ENCODE data around the gene MED16. TPM values are rescaled to one million over a fixed set of nuclear protein-coding genes. Genes with fewer than 3 reads are reported as not detected.

MED16 gene, protein sequence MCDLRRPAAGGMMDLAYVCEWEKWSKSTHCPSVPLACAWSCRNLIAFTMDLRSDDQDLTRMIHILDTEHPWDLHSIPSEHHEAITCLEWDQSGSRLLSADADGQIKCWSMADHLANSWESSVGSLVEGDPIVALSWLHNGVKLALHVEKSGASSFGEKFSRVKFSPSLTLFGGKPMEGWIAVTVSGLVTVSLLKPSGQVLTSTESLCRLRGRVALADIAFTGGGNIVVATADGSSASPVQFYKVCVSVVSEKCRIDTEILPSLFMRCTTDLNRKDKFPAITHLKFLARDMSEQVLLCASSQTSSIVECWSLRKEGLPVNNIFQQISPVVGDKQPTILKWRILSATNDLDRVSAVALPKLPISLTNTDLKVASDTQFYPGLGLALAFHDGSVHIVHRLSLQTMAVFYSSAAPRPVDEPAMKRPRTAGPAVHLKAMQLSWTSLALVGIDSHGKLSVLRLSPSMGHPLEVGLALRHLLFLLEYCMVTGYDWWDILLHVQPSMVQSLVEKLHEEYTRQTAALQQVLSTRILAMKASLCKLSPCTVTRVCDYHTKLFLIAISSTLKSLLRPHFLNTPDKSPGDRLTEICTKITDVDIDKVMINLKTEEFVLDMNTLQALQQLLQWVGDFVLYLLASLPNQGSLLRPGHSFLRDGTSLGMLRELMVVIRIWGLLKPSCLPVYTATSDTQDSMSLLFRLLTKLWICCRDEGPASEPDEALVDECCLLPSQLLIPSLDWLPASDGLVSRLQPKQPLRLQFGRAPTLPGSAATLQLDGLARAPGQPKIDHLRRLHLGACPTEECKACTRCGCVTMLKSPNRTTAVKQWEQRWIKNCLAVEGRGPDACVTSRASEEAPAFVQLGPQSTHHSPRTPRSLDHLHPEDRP
- total RNA-seq = 10 to 100 TPM; 62.2 to 64.0 TPM

DNA sequence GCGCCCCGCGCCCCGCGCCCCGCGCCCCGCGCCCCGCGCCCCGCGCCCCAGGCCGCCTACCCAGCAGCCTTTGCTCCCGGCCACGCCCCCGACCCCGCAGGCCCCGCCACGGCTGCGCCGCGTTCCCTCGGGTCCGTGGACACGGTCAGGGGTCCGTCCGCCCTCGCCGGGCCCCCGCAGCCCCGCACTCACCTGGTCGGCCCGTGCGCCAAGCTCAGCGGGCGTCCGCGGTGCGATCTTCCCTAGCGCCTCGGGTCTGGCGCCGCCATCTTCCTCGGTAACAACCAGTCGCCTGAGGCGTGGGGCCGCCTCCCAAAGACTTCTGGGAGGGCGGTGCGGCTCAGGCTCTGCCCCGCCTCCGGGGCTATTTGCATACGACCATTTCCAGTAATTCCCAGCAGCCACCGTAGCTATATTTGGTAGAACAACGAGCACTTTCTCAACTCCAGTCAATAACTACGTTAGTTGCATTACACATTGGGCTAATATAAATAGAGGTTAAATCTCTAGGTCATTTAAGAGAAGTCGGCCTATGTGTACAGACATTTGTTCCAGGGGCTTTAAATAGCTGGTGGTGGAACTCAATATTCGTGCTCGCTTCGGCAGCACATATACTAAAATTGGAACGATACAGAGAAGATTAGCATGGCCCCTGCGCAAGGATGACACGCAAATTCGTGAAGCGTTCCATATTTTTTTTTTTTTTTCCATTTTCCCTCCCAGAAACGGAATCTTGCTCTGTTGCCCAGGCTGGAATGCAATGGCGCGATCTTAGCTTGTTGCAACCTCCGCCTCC lies at the start of gene MED16, which contains the start of gene RNU6-9:
Gene MED16, minus strand, starts transcription at position 294 of the 796 bp plus-strand sequence. CDS start 2,056 bp downstream, outside the sequence.
Gene RNU6-9, plus strand, starts transcription at position 591 of the 796 bp plus-strand sequence.
- CTCF ChIA-PET = interaction anchor here (0.6 to 2.0 kb wide), 8 partner anchors 16 to 352 kb away, joined by 3 to 17 read pairs (median 4); partner anchors contain the start of gene WDR18
- DNase-seq = peak; percentile 93
- Mint-ChIP-seq H3K4me1 (peaks cover 19% of the 10 kb centered on the region), H3K36me3 (ENCODE audit: low read depth) (peaks cover 20% of the 10 kb centered on the region), H3K4me3 (peak within 1 kb of the TSS; percentile 82), H3K27me3 (no peaks in the 10 kb centered on the region), H3K27ac (peak within 1 kb of the TSS; percentile 93), H3K9me3 (no peaks in the 10 kb centered on the region)
- POLR2A ChIA-PET = interaction anchor here (0.8 to 5.0 kb wide), 14 partner anchors 10 to 381 kb away, joined by 3 to 79 read pairs (median 4); partner anchors contain the start of genes R3HDM4, RNF126 and TMEM259

DNA sequence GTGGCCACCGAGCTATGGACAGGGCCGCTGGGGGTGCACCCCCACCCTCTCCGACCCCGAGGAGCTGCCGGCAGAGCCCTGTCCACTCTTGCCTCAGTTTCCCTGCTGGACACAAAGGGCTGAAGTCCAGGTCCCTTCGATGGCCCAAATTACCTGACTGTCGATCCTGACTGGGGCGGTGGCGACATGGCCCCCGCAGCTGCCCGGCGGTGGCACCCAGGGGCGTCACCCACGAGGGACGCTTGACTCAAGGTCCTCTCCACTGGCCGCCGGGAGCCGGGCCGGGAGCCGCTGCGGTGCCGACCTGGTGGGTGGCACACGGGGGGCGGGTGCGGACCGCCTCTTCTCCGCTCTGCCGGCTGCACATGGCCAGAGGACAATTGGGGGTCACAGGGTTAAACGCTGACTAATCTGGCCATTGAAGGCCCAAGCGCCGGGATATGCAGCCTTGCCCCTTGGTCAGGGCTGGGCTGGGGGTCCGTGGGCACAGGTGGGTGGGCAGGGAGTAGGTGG lies 49.2 kb upstream of the MED16 start:
- DNase-seq = no peak
- H3K9me3 Mint-ChIP-seq = peaks cover 2% of the 10 kb centered on the region
- CTCF ChIA-PET = interaction anchor here (0.7 kb wide), 1 partner anchor 171 kb away, joined by 4 read pairs; no protein-coding TSS in a partner anchor
- POLR2A ChIA-PET = no interaction called here
- H3K27me3 Mint-ChIP-seq = no peaks in the 10 kb centered on the region
- peaks cover 22% of the 10 kb centered on the region for H3K36me3 Mint-ChIP-seq (ENCODE audit: low read depth)
- H3K4me3 Mint-ChIP-seq = no peak overlapping the region
- H3K27ac Mint-ChIP-seq = no peak overlapping the region
- peaks cover 28% of the 10 kb centered on the region for H3K4me1 Mint-ChIP-seq

DNA sequence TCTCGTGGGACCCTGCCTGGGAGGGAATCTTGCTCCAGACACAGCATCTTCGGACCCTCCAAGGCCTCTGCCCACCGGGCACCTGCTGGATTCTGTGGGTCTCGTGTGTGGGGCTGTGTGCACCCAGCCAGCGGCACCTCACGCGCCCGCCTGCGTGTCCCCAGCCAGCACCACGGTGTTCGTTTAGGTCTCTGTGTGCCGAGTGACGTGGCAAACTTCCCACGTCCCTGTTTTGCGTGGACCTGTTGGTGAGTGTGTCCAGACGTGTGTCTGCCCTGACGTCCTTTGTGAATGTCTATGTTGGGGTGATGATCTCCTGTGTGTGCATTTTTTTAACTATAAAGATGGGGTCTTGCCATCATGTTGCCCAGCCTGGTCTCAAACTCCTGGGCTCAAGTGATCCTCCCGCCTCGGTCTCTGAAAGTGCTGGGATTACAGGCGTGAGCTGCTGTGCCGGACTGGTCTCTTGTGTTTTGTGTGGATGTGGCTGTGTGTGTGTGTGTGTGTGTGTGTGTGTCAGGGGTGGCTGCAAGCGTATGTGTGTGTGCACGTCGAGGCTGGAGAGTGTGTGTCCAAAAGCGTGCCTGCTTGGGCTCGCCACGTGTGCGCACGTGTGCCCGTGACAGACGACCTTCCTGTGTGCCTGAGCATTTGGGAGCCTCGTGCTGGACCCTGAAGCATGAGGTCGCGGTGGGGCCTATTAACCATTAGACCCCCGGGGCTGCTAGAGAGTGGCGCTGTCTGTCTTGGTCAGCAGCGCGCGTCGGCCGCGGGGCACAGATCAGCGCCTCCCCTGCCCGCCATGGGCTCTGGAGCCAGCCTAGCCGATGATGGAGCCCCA lies 48.5 kb upstream of the MED16 start:
- POLR2A ChIA-PET = interaction anchor here (0.6 kb wide), 1 partner anchor 31 kb away, joined by 3 read pairs; no protein-coding TSS in a partner anchor
- H3K9me3 Mint-ChIP-seq = peaks cover 2% of the 10 kb centered on the region
- DNase-seq = no peak
- H3K27ac Mint-ChIP-seq = no peak overlapping the region
- CTCF ChIA-PET = no interaction called here
- peak overlapping the region; percentile 69 for H3K4me3 Mint-ChIP-seq
- peaks cover 32% of the 10 kb centered on the region for H3K4me1 Mint-ChIP-seq
- no peaks in the 10 kb centered on the region for H3K27me3 Mint-ChIP-seq
- H3K36me3 Mint-ChIP-seq (ENCODE audit: low read depth) = peaks cover 27% of the 10 kb centered on the region

DNA sequence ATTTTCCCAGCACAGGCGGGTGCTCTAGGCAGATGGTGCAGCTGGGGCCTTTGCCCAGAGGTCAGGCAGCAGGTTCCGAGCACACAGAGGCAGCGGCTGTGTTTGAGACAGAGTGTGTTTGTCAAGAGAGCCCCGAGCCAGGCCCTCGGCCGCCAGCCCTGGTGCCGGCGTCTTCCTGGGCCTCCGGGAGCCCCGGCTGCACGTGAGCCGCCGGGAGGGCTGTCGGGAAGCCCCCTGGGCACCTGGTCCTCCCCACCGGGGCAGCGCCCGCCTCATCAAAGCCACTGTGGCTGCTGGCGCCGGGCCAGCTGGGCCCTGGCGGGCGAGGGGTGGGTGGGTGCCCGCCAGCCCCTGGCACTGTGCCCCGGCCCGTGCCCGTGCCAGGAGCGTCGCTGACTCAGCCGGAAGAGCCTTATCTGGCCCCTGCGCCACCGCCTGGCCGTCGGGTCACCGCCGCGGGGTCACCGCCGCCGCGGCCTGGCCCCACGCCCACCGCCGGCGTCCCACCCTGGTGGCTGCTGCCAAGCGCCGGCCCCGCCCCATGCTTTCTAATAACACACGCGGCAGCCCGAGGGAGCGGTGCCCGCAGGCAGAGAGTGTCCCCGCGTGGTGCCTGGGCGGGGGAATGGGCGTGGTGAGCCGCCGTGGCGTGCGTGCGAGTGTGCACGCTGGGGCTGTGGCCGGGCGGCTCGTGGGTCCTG lies 47.8 kb upstream of the MED16 start:
- Mint-ChIP-seq H3K9me3 (peaks cover 2% of the 10 kb centered on the region), H3K27me3 (no peaks in the 10 kb centered on the region), H3K36me3 (ENCODE audit: low read depth) (peaks cover 27% of the 10 kb centered on the region), H3K4me3 (peak overlapping the region; percentile 69), H3K4me1 (peaks cover 32% of the 10 kb centered on the region), H3K27ac (peak overlapping the region; percentile 60)
- peak; percentile 67 for DNase-seq
- CTCF ChIA-PET = no interaction called here
- POLR2A ChIA-PET = interaction anchor here (0.6 kb wide), 1 partner anchor 32 kb away, joined by 3 read pairs; no protein-coding TSS in a partner anchor

DNA sequence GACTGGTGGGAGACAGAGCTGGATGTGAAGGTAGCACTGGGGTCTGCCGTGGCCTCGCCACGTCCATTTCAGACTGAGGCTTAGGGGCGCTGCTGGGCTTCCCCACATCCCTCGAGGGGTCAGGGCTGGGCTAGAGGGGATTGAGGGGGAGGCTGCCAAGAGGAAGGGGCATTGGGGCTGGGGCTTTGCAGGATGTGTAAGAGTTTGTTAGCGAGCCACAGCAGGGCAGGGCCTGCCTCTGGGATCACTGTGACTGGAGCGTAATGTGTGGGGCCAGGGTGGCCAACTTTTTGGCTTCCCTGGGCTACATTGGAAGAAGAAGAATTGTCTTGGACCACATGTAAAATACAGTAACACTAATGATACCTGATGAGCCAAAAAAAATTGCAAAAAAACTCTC lies 46.9 kb upstream of the MED16 start:
- Mint-ChIP-seq H3K9me3 (peaks cover 2% of the 10 kb centered on the region), H3K27ac (no peak overlapping the region), H3K27me3 (no peaks in the 10 kb centered on the region), H3K4me1 (peaks cover 32% of the 10 kb centered on the region), H3K36me3 (ENCODE audit: low read depth) (peaks cover 27% of the 10 kb centered on the region), H3K4me3 (peak overlapping the region; percentile 51)
- no peak for DNase-seq
- ChIA-PET CTCF (interaction anchor here (2.3 kb wide), 1 partner anchor 44 kb away, joined by 6 read pairs; the partner anchor contains the start of gene WDR18), POLR2A (no interaction called here)

DNA sequence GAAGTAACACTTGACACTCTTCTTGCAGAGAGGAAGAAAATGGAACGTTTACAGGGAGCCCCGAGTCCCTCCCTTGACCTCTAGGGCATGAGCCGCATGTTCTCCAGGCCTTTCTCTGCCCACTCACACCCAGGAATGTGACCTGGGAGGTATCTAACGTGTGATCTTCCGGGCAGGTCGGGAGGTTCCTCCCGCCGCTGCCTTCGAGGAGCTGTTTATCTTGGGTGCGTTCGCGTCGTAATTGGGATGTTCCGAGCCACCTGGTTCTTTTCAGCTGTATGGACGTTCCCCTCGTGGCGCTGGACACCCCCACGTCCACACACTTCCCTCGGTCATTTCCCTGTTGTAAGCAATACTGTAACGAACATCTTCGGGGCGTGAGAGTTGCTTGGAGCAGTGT lies 46.5 kb upstream of the MED16 start:
- no peak overlapping the region for H3K4me3 Mint-ChIP-seq

DNA sequence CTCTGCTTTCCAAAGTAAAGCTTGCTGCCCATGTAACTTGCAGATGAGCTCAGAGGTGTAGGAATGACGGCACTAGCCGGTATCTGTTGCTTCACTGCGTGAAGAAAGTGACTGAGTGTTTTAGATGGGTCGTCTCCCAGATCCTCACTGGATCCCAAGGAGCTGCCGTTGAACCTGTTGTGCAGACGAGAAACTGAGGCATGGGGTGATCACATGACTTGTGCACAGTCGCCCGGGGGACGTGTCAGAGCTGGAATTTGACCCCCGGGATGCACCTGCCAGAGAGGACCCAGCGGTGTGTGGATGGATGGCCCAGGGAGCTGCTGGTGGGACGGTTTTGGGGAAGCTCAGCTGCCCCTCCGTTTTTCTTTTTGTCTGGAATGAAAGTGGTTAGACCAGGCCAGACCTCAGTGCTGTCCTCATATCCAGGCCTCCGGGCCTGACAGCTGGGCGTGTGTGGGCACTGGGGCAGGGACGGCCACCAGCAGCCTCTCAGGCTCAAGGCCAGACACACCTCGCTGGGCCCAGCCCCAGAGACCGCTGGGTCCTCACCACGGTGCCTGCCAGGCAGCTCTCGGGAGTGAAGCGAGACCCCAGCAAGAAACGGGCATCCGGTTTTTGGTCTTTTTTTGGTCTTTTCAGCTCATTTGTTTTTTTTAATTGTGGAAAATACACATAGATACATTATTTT lies 45.4 kb upstream of the MED16 start:
- POLR2A ChIA-PET = no interaction called here

More for the DNA sequence above, 46.5 kb upstream of the MED16 start:
- Mint-ChIP-seq H3K36me3 (ENCODE audit: low read depth) (peaks cover 27% of the 10 kb centered on the region), H3K27ac (no peak overlapping the region), H3K27me3 (no peaks in the 10 kb centered on the region), H3K4me1 (peaks cover 32% of the 10 kb centered on the region), H3K9me3 (peaks cover 2% of the 10 kb centered on the region)
- ChIA-PET CTCF (interaction anchor here (1.6 to 2.3 kb wide), 2 partner anchors 42 to 44 kb away, joined by 3 to 6 read pairs; partner anchors contain the start of gene WDR18), POLR2A (no interaction called here)
- no peak for DNase-seq

DNA sequence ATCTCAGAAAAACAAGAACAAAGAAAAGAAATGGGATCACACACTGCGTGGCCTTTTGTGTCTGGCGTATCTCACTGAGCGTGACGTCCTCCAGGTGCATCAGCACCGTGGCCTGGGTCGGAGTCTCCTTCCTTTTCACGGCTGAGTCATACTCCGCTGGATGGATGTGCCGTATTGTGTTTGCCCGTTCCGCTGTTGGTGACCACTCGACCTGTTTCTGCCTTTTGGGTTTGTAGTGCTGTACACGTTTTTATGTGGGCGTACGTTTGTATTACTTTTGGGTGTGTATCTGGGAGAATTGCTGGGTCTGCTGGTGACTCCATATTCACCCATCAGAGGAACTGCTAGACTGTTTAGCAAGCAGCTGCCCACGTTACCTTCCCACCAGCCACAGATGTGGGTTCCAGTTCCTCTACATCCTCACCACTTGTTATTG lies 44.3 kb upstream of the MED16 start:
- ChIA-PET CTCF (no interaction called here), POLR2A (interaction anchor here (0.6 kb wide), 1 partner anchor 225 kb away, joined by 3 read pairs; no protein-coding TSS in a partner anchor)
- Mint-ChIP-seq H3K36me3 (ENCODE audit: low read depth) (peaks cover 30% of the 10 kb centered on the region), H3K4me1 (peaks cover 38% of the 10 kb centered on the region), H3K27ac (peak overlapping the region; percentile 63), H3K27me3 (no peaks in the 10 kb centered on the region), H3K4me3 (no peak overlapping the region), H3K9me3 (peaks cover 2% of the 10 kb centered on the region)
- peak; percentile 62 for DNase-seq

More for the DNA sequence above, 45.4 kb upstream of the MED16 start:
- Mint-ChIP-seq H3K36me3 (ENCODE audit: low read depth) (peaks cover 27% of the 10 kb centered on the region), H3K27ac (no peak overlapping the region), H3K9me3 (peaks cover 2% of the 10 kb centered on the region), H3K27me3 (no peaks in the 10 kb centered on the region), H3K4me3 (no peak overlapping the region), H3K4me1 (peaks cover 32% of the 10 kb centered on the region)
- CTCF ChIA-PET = interaction anchor here (1.2 to 2.3 kb wide), 3 partner anchors 43 to 62 kb away, joined by 3 to 6 read pairs (median 5); partner anchors contain the start of genes GRIN3B and WDR18
- no peak for DNase-seq

DNA sequence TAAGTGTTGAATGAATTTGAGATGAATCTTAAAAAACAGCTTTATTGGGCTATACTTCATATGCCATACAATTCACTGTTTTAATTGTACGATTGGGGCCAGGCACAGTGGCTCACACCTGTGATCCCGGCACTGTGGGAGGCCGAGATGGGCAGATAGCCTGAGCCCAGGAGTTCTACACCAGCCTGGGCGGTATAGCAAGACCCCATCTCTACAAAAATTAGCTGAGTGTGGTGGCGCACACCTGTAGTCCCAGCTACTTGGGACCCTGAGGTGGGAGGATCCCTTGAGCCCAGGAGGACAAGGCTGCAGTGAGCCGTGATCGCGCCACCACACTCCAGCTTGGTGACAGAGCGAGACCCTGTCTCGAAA lies 43.2 kb upstream of the MED16 start:
- no peak for DNase-seq
- POLR2A ChIA-PET = no interaction called here

DNA sequence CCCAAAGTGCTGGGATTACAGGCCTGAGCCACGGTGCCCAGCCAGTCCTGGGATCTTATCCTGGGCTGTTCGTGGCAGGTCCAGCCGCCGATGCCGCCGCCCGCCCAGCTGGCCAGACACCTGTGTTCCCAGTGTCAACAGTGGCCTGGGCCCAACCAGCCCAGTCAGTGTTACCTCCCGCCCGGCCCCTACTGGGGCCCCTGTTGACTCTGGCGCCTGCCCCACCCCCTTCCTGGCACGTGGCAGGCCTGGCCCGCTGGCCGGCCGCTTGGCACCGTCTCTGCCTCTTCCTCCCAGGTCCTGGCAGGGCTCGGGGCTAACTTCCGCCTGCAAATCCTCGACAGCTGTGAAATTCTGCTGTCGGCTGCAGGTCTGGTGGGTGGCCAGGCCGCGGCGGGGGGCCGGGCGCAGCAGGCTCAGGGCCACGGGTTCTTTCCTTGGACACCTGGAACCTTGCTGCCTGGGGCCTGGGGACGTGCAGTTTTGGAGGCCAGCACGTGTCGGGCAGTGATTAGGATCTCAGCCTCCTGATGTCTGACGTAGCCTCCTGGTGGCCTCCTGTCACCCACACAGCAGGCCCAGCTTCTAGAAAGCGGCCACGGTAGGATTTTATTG lies 42.0 kb upstream of the MED16 start:
- Mint-ChIP-seq H3K36me3 (ENCODE audit: low read depth) (peaks cover 34% of the 10 kb centered on the region), H3K27me3 (no peaks in the 10 kb centered on the region), H3K9me3 (peaks cover 2% of the 10 kb centered on the region), H3K4me1 (peaks cover 28% of the 10 kb centered on the region), H3K27ac (no peak overlapping the region), H3K4me3 (no peak overlapping the region)
- CTCF ChIA-PET = no interaction called here
- no peak for DNase-seq
- POLR2A ChIA-PET = no interaction called here

More for the DNA sequence above, 43.2 kb upstream of the MED16 start:
- Mint-ChIP-seq H3K27me3 (no peaks in the 10 kb centered on the region), H3K27ac (no peak overlapping the region), H3K36me3 (ENCODE audit: low read depth) (peaks cover 30% of the 10 kb centered on the region), H3K9me3 (peaks cover 2% of the 10 kb centered on the region), H3K4me3 (no peak overlapping the region), H3K4me1 (peaks cover 35% of the 10 kb centered on the region)
- CTCF ChIA-PET = interaction anchor here (0.8 to 1.1 kb wide), 2 partner anchors 48 to 166 kb away, joined by 3 to 4 read pairs; partner anchors contain the start of gene WDR18

Data from activated CD4-positive, alpha-beta memory T cell treated with anti-CD3 and anti-CD28 coated beads, Interleukin-2, amount 10 ng/mL, durations not matched to agents 7 days and 5 days (primary cell).